Measurements from ENCODE around the gene ALKBH1. TPM values are rescaled to one million over a fixed set of nuclear protein-coding genes. Genes with fewer than 3 reads are reported as not detected.

ALKBH1 gene
- total RNA-seq, 1 donor, result 7.6 TPM

DNA sequence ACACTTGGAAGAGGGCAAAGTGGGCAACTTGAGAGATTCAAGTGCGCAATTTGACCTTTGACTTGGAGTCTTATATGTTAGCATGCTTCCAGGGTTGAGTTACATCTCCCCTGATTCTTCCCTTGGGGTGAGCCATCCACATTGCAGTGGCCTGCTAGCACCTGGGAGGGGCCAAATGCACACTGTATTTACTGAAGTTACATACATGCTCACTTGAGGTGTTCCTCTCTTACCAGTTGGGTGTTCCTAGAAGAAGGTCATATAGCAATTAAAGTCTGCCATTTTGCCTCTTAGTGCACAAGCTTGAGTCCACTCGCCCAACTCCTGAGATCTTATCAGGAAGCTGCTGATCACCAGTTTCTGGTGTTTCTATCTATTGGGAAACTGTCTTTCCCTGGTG is 77.7 kb downstream of the ALKBH1 start:
- H3K4me3 ChIP-seq (ENCODE audit: low read depth, low read length), result no peak overlapping the region
- no peak for DNase-seq (ENCODE audit: low read depth)
- TF ChIP-seq, protein P1, sequence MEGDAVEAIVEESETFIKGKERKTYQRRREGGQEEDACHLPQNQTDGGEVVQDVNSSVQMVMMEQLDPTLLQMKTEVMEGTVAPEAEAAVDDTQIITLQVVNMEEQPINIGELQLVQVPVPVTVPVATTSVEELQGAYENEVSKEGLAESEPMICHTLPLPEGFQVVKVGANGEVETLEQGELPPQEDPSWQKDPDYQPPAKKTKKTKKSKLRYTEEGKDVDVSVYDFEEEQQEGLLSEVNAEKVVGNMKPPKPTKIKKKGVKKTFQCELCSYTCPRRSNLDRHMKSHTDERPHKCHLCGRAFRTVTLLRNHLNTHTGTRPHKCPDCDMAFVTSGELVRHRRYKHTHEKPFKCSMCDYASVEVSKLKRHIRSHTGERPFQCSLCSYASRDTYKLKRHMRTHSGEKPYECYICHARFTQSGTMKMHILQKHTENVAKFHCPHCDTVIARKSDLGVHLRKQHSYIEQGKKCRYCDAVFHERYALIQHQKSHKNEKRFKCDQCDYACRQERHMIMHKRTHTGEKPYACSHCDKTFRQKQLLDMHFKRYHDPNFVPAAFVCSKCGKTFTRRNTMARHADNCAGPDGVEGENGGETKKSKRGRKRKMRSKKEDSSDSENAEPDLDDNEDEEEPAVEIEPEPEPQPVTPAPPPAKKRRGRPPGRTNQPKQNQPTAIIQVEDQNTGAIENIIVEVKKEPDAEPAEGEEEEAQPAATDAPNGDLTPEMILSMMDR (IDR thresholded peaks at IDR 0.05; ENCODE audit: insufficient read depth, low read length), result no peak

DNA sequence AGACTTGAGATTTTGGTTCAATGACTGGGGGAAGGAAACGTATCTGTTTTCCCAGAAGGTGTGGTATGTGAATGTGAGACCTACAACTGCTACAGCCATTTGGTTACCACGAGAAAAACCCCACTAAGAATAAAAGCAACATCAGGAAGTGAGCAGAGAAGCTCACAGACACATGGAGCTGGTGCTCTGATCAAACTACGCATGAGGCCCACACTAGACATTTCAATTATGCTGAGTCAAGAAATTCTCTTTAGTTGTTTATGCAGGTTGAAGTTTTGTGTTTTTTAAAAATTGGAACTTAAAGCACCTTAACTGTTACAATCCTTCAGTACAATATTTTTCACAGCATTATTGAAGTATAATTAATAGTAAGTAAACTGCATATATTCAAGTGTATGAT is 82.5 kb downstream of the ALKBH1 start:
- TF ChIP-seq, protein P1 (IDR thresholded peaks at IDR 0.05; ENCODE audit: insufficient read depth, low read length), result no peak
- DNase-seq (ENCODE audit: low read depth), result no peak
- H3K4me3 ChIP-seq (ENCODE audit: low read depth, low read length), result no peak overlapping the region

GRCh38 chr14:77623201-77623600 is 84.6 kb downstream of the ALKBH1 start:
- DNase-seq (ENCODE audit: low read depth), result no peak
- TF ChIP-seq, protein P1 (IDR thresholded peaks at IDR 0.05; ENCODE audit: insufficient read depth, low read length), result no peak
- H3K4me3 ChIP-seq (ENCODE audit: low read depth, low read length), result no peak overlapping the region

Small RNA genes within 50 kb of the gene (small RNA-seq; reads per million reads assigned to genes)
- gene COX6CP11, result not detected

Other genes starting within 250 kb of the ALKBH1 start
- 68.2 and 76.3 TPM in 2 replicates for gene AHSA1, start 249.9 kb downstream of the ALKBH1 start, total RNA-seq (ENCODE audit: low replicate concordance)
- gene ISM2, start 209.2 kb downstream of the ALKBH1 start, total RNA-seq (ENCODE audit: low replicate concordance), result 0.09 TPM in 1 of 2 replicates, not detected in the other
- gene SPTLC2, start 91.4 kb downstream of the ALKBH1 start, total RNA-seq (ENCODE audit: low replicate concordance), result 36.7 and 60.0 TPM in 2 replicates
- gene SLIRP, start 80 bp upstream of the ALKBH1 start, total RNA-seq (ENCODE audit: low replicate concordance), result 209 and 374 TPM in 2 replicates
- 55.7 and 99.1 TPM in 2 replicates for gene SNW1, start 53.1 kb upstream of the ALKBH1 start, total RNA-seq (ENCODE audit: low replicate concordance)
- gene ADCK1, start 92.1 kb upstream of the ALKBH1 start, total RNA-seq (ENCODE audit: low replicate concordance), result 5.2 and 8.7 TPM in 2 replicates